HG02870 (cell line): ENCODE data around the gene SUN5.
"Not testable (repeated sequence)": the region's sequence is repeated elsewhere in the genome, so short reads cannot be mapped to it uniquely, and the experiment has no call there.

ENCODE experiments used
- ATAC-seq: cut with Tn5 transposase; IDR thresholded peaks from one replicate; pipeline ENCODE4 v1.9.1; 2021; ENCODE audit warnings: mild to moderate bottlenecking, moderate library complexity; ENCODE audit not compliant: unreplicated experiment

Gene SUN5, protein sequence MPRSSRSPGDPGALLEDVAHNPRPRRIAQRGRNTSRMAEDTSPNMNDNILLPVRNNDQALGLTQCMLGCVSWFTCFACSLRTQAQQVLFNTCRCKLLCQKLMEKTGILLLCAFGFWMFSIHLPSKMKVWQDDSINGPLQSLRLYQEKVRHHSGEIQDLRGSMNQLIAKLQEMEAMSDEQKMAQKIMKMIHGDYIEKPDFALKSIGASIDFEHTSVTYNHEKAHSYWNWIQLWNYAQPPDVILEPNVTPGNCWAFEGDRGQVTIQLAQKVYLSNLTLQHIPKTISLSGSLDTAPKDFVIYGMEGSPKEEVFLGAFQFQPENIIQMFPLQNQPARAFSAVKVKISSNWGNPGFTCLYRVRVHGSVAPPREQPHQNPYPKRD

GRCh38 chr20:33004141-33004751, at the start of gene SUN5:
TSS of gene SUN5 (minus strand) at chr20:33004433. CDS start at chr20:33004340, 93 bp downstream.
- no peak for ATAC-seq

- no peak for ATAC-seq
These were observed 49.3 kb upstream of the SUN5 start, which contains the start of gene BPIFB3 for GRCh38 chr20:33053291-33054106. TSS of gene BPIFB3 (plus strand) at chr20:33053903. CDS start at chr20:33055436, 1,533 bp downstream.

DNA sequence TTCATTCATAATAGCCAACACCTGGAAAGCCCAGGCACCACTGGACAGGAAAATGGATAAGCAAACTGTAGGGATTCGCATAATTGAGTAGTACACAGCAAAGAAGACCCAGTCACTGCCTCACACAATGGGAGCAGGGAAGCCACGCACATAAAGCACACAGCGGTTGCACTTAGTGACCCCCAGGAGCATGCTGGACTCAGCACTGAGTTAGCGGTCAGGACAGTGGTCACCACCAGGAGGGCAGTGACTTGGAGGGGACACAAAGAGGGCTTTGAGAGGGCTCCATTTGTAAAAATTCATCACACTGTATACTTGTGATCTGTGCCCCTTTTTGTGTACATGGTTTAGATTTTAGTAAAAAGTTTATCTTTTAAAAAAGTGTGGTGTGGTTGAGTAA, 47.1 kb upstream of the SUN5 start:
- no peak for ATAC-seq

GRCh38 chr20:33046412-33046811, 42.2 kb upstream of the SUN5 start:
- ATAC-seq = no peak

DNA sequence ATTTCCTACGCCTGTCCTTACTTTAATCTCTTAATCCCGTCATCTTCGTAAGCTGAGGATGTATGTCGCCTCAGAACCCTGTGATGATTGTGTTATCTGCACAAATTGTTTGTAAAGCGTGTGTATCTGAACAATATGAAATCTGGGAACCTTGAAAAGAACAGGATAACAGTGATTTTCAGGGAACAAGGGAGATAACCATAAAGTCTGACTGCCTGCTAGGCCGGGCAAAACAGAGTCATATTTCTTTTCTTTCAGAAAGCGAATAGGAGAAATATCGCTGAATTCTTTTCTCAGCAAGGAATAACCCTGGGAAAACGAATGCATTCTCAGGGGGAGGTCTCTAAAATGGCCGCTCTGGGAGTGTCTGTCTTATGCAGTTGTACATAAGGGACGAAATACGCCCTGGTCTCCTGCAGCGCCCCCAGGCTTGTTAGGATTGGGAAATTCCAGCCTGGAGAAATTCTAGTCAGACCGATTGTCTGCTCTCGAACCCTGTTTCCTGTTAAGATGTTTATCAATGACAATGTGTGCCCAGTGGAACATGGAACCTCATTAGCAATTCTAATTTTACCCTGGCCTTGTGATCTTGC, 41.0 kb upstream of the SUN5 start:
- not testable (repeated sequence) for ATAC-seq

DNA sequence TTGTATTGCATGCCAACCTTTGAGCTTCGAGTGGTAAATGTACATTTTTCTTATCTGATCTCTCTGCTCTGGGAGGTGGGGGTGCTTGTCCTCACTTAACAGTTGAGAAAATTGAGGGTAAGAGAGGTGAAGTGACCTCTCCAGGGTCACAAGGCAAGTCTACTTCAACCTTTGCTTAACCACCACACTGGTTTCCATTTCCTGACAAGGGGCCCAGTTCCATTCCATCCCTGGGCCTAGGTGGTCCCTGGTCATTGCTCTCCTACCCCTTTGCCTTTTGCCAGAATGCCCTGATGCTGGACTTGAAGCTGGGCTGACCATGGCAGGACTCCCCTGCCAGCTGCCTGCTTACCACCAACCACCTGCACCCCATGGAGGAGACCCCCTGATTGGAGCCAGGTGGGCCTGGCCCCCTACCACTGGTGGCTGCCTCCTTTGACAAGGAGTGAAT, 39.5 kb upstream of the SUN5 start:
- no peak for ATAC-seq

DNA sequence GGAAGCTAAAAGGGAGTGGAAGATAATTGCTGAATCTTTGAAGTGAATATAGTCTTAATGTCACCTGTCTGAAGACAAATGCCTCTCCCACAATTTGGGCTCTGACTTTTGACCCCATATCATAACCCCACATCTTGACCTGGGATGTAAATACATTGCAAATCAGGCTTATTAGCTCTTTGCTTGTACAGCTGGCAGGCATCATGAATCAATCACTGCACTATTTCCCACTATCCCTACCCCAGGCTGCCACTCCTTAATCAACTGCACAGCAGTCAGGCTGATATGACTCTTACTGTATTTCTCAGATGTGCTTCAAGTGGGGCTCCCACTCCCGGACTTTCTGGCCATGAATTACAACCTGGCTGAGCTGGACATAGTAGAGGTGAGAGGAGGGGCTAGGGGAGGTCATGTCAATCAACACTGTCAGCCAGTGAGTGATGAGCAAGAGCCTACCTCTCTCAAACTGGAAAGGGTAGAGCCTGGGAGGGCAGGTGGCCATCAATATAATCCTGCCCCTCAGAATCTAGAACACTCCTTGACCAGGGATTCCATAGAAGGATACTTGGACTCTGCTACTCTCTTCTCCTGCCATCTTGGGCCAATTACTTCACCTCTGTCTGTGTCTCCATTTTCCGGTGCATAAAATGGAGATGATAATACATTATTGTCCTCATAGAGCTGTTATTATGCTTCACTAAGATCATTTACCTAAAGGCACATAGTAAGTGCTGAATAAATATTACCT, 38.9 kb upstream of the SUN5 start:
- no peak for ATAC-seq

DNA sequence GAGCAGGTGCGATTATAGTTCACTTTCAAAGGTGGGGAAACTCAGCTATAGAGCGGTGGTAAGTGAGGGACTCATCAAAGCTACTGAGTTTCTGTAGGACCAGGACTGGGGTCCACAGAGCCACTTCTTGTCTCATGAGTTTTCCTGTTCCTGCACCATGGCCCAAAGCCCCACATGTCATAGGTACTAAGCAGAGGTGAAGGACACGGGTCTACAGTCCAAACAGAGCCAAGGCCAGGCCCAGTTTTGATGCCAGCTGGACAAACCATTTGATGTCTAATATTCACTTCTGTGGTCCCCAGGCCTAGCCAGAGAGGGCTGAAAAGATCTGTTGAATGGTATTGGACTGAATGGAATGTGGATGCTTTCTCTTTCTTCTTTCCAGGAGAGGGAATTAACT, 38.2 kb upstream of the SUN5 start:
- ATAC-seq = no peak

- no peak for ATAC-seq
These were observed 34.0 kb upstream of the SUN5 start for GRCh38 chr20:33038243-33038642.

DNA sequence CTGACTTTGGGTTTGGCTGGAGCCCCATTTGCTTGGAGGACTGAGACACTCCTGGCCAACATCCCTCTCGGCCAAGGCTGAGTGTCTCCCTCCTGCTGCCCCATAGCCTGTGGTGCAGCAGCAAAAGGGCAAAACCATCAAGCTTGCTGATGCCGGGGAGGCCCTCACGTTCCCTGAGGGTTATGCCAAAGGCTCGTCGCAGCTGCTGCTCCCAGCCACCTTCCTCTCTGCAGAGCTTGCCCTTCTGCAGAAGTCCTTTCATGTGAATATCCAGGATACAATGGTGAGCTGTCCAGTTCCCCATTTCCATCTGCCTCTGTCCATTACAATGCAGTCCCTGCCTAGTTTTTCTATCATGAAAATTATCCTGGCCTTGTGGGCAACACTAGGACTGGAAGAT, 33.2 kb upstream of the SUN5 start:
- no peak for ATAC-seq

GRCh38 chr20:33034901-33035492, 30.8 kb upstream of the SUN5 start:
- ATAC-seq = no peak

- ATAC-seq = no peak
These were observed 29.9 kb upstream of the SUN5 start for GRCh38 chr20:33034115-33034514.

GRCh38 chr20:33033381-33033780, 29.1 kb upstream of the SUN5 start:
- ATAC-seq = no peak

DNA sequence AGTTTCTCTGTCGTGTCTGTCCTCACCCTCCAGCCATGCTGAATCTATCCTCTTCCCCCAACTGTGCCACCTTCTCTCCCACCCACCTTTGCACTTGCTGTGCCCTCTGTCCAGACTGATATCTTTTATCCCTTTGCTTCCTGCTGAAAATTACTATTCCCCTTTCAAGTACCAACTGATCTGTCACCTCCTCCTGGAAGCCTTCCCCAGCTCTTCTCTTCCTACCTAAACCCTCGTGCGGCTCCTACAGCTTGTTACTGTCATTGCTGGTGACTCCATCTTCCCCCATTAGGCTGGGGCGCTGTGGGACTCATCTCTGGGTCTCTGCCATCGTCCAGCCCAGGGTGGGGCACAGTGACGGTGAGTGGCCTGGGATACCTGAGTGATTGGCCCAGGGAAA, 28.3 kb upstream of the SUN5 start:
- no peak for ATAC-seq

GRCh38 chr20:33031531-33031930, 27.3 kb upstream of the SUN5 start, which contains the start of gene BPIFB6:
TSS of gene BPIFB6 (plus strand) at chr20:33031648. CDS start at chr20:33031648, 0 bp downstream.
- no peak for ATAC-seq

- ATAC-seq = no peak
These were observed 26.3 kb upstream of the SUN5 start for GRCh38 chr20:33030569-33030968.

GRCh38 chr20:33030076-33030475, 25.8 kb upstream of the SUN5 start:
- ATAC-seq = no peak

DNA sequence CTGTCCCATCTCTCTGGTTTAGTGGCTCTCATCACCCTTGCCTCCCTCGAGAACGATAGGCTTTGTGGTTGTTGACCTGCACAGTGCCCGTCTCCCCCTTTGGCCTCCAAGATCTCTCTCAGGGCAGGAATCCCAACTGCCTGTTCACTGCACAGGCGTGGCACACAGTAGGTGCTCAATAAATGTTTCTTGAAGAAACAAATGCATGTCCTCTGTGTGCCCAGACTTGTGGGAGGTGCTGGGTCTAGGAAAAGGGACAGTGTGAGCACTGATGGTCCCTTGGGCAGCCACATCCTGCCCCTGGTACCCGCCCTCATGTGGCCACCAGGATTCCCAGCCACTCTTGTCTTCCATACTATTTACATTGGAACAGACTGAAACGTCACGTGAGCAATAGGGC, 24.6 kb upstream of the SUN5 start:
- no peak for ATAC-seq

GRCh38 chr20:33027769-33028751, 23.8 kb upstream of the SUN5 start:
- no peak for ATAC-seq
